OCI-LY3 (cell line): ENCODE measurements around the gene SLC19A1.

Source experiments
- H2AFZ ChIP-seq: fragments of 200-600, 300-600 bp; shearing (Covaris generic); 2 replicates; pipeline ENCODE4 v1.6.0; 2014; ENCODE audit warnings: antibody characterized with exemption, low read depth, low read length
- H3K27ac ChIP-seq: fragments of 200-600, 300-600 bp; sonication (generic); 2 replicates; pipeline ENCODE4 v1.5.1; 2014; ENCODE audit warnings: mild to moderate bottlenecking, low read length, moderate library complexity, mixed read lengths
- H3K27me3 ChIP-seq: fragments of 200-600, 300-600 bp; sonication (generic); 2 replicates; pipeline ENCODE4 v1.6.1; 2014; ENCODE audit warnings: low read depth, low read length, mixed read lengths
- H3K36me3 ChIP-seq: fragments of 200-600, 300-600 bp; sonication (generic); replicated peaks from 2 replicates; pipeline ENCODE3; 2014; ENCODE audit warnings: low read depth, low read length, mixed read lengths
- H3K4me1 ChIP-seq: fragments of 300-600, 200-600 bp; sonication (generic); 2 replicates; pipeline ENCODE4 v1.6.1; 2014; ENCODE audit warnings: low read length, mixed read lengths
- H3K4me2 ChIP-seq: fragments of 200-600, 300-600 bp; sonication (generic); 2 replicates; pipeline ENCODE4 v1.6.1; 2014; ENCODE audit warnings: low read length, mixed read lengths
- H3K4me3 ChIP-seq: fragments of 300-600, 200-600 bp; sonication (generic); 2 replicates; pipeline ENCODE4 v1.5.1; 2014; ENCODE audit warnings: antibody characterized with exemption, mild to moderate bottlenecking, low read length, moderate library complexity
- H3K79me2 ChIP-seq: fragments of 300-600, 200-600 bp; shearing (Covaris generic); 2 replicates; pipeline ENCODE4 v1.6.1; 2014; ENCODE audit warnings: mild to moderate bottlenecking, low read length, mixed read lengths
- H3K9ac ChIP-seq: fragments of 300-600, 200-600 bp; shearing (Covaris generic); 2 replicates; pipeline ENCODE4 v1.6.0; 2014; ENCODE audit warnings: mild to moderate bottlenecking, low read length, moderate library complexity
- H3K9me3 ChIP-seq: fragments of 200-600, 300-600 bp; shearing (Covaris generic); 2 replicates; pipeline ENCODE4 v1.6.1; 2014; ENCODE audit warnings: low read length, mixed read lengths; ENCODE audit not compliant: insufficient read depth
- H4K20me1 ChIP-seq: fragments of 200-600, 300-600 bp; sonication (generic); 2 replicates; pipeline ENCODE4 v1.6.1; 2016; ENCODE audit warnings: low read length, mixed read lengths; ENCODE audit not compliant: insufficient read depth
- EZH2phosphoT487 ChIP-seq: fragments of 200-600 bp; shearing (Covaris generic); IDR thresholded peaks from 2 replicates; pipeline ENCODE4 v1.6.1; 2018; ENCODE audit warnings: antibody characterized with exemption, mixed run types, low read depth
- TF ChIP-seq, protein P1 (sequence below): fragments of 200-600, 300-600 bp; sonication (generic); IDR thresholded peaks from 2 replicates; pipeline ENCODE4 v1.5.1; 2014; ENCODE audit warnings: antibody characterized with exemption, low read length, low read depth

The SLC19A1 gene

DNA sequence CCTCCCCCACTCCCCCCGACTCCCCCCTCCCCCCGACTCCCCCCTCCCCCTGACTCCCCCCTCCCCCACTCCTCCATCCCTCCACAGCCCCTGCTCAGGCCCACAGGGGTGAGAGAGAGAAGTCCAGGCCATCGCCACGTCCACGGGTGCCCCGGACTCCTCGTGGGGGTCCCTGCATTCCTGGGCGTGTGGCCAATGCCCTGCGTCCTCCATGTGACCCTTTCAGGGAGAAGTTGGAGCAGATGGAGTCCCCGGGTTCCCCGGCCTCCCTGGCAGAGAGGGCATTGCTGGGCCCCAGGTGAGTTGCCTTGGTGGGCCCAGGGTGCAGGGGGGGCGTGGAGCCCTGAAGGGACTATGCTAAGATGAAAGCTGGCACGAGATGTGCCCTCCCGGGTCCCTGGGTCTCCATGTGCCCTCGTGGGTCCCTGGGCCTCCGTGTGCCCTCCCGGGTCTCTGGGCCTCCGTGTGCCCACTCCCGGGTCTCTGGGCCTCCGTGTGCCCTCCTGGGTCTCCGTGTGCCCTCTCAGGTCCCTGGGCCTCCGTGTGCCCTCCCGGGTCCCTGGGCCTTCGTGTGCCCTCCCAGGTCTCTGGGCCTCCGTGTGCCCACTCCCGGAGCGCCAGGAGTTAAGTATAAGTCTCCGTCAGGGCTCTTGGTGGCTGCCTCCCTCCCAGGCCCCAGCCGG lies 52.0 kb downstream of the SLC19A1 start:
- Histone ChIP-seq H3K4me1 (no peaks in the 10 kb centered on the region), H3K9ac (no peak overlapping the region), H3K9me3 (no peaks in the 10 kb centered on the region), H4K20me1 (no peaks in the 10 kb centered on the region), H3K4me2 (no peak overlapping the region), H3K27ac (no peak overlapping the region), H3K27me3 (no peaks in the 10 kb centered on the region), H3K4me3 (no peak overlapping the region), H3K79me2 (no peaks in the 10 kb centered on the region), H3K36me3 (no peaks in the 10 kb centered on the region), H2AFZ (no peak overlapping the region)
- no peak for TF ChIP-seq EZH2phosphoT487
- TF ChIP-seq, protein P1, sequence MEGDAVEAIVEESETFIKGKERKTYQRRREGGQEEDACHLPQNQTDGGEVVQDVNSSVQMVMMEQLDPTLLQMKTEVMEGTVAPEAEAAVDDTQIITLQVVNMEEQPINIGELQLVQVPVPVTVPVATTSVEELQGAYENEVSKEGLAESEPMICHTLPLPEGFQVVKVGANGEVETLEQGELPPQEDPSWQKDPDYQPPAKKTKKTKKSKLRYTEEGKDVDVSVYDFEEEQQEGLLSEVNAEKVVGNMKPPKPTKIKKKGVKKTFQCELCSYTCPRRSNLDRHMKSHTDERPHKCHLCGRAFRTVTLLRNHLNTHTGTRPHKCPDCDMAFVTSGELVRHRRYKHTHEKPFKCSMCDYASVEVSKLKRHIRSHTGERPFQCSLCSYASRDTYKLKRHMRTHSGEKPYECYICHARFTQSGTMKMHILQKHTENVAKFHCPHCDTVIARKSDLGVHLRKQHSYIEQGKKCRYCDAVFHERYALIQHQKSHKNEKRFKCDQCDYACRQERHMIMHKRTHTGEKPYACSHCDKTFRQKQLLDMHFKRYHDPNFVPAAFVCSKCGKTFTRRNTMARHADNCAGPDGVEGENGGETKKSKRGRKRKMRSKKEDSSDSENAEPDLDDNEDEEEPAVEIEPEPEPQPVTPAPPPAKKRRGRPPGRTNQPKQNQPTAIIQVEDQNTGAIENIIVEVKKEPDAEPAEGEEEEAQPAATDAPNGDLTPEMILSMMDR = no peak

- H3K4me1 ChIP-seq = no peaks in the 10 kb centered on the region
- no peaks in the 10 kb centered on the region for H3K27me3 ChIP-seq
- no peak overlapping the region for H3K4me3 ChIP-seq
- TF ChIP-seq EZH2phosphoT487 = no peak
- TF ChIP-seq, protein P1 = no peak
- no peak overlapping the region for H3K27ac ChIP-seq
- H2AFZ ChIP-seq = no peak overlapping the region
- no peaks in the 10 kb centered on the region for H3K36me3 ChIP-seq
- no peaks in the 10 kb centered on the region for H3K79me2 ChIP-seq
- no peaks in the 10 kb centered on the region for H4K20me1 ChIP-seq
- H3K9ac ChIP-seq = no peak overlapping the region
- no peak overlapping the region for H3K4me2 ChIP-seq
- H3K9me3 ChIP-seq = no peaks in the 10 kb centered on the region
Measured at GRCh38 chr21:45489722-45489982, 52.6 kb downstream of the SLC19A1 start.

DNA sequence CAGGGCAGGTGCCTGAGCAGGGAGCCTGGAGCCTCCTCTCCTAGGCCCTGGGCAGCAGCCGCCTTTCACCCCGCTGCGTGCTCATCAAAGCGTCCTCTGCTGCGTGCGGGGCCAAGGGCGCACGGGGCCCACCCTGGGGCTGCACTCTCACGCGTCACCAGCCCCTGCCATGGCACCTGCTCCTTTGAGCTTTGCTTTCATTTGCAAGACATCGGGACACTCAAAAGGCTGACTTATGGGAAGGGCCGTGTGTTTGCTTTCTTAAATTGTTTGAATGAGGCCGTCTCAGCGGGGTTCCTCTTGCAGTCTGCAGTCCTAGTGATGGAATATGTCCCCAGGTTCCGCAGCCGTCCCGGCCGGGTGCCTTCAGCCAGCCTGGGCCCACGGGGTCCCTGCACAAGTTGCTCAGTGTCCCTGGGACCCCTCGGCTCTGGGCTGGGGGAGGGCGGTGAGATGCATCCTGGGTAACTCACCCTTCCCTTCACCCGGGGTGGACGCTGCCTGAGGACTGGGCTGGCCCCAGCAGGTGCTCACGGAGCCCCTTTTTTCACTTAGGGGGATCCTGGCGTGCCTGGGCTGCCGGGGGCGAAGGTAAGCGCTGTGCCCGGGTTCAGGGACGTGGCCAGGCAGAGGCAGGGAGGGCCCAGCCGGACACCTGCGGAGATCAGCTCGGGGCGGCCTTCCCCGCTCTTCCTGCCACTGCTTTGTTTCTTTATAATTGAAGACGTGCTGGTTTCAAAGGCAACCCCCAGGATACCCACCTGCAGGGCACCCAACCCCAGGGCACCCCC lies 53.1 kb downstream of the SLC19A1 start:
- TF ChIP-seq, protein P1 = no peak
- TF ChIP-seq EZH2phosphoT487 = no peak
- Histone ChIP-seq H3K4me2 (no peak overlapping the region), H3K27me3 (no peaks in the 10 kb centered on the region), H3K9ac (no peak overlapping the region), H3K79me2 (no peaks in the 10 kb centered on the region), H3K27ac (no peak overlapping the region), H4K20me1 (no peaks in the 10 kb centered on the region), H3K4me3 (no peak overlapping the region), H2AFZ (no peak overlapping the region), H3K36me3 (no peaks in the 10 kb centered on the region), H3K4me1 (no peaks in the 10 kb centered on the region), H3K9me3 (no peaks in the 10 kb centered on the region)

DNA sequence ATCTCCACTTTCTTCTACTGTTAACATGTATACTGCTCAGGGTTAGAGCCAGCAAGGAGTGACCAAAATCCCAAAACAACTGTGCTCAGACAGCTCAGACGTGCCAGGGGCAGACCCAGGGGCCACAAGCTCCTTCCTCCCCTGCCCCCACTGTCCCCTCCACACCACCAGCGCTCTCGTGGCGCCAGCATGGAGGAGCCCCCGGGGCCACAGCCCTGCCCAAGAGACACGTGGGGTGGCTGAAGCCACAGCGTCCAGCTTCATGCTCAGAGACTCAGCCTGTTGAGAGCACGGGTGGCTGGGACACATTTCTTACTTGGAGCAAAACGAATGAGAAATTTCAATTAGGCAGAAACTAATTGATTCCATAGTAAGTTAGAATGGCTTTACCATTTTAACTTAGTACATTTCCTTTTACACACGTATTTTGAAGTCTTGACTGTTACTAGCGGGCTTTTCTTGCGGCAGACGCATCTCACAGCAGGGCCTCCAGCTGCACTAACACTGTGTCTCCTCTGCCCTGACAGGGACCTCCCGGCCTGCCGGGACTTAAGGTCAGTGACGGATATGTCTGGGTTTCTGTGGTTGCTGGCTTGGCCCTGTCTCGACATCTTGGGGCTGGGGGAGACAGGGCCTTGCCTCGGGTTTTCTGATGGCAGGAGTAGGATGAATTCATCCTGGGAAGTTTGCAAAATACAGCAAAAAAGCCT lies 54.2 kb downstream of the SLC19A1 start:
- TF ChIP-seq, protein P1 = no peak
- TF ChIP-seq EZH2phosphoT487 = no peak
- no peak overlapping the region for H3K4me2 ChIP-seq

More for the DNA sequence above, 54.2 kb downstream of the SLC19A1 start:
- H3K4me1 ChIP-seq = no peaks in the 10 kb centered on the region
- no peaks in the 10 kb centered on the region for H3K36me3 ChIP-seq
- no peak overlapping the region for H3K9ac ChIP-seq
- no peak overlapping the region for H2AFZ ChIP-seq
- H3K9me3 ChIP-seq = no peaks in the 10 kb centered on the region
- H3K27ac ChIP-seq = no peak overlapping the region
- H3K79me2 ChIP-seq = no peaks in the 10 kb centered on the region
- H3K27me3 ChIP-seq = no peaks in the 10 kb centered on the region
- H4K20me1 ChIP-seq = no peaks in the 10 kb centered on the region
- H3K4me3 ChIP-seq = no peak overlapping the region
